HepG2 (cell line): Measurements from ENCODE around the gene B4GALT1. TPM values are rescaled to one million over a fixed set of nuclear protein-coding genes. Genes with fewer than 3 reads are reported as not detected.

Source experiments
- ATF6 ChIP-seq: sonication (generic); formaldehyde crosslinking; conservative IDR thresholded peaks from 2 replicates; pipeline ENCODE4 v1.4.0; 2020; ENCODE audit warnings: missing genetic modification reagents
- KLF9 ChIP-seq: IDR thresholded peaks from 2 replicates; pipeline ENCODE4 v1.6.1; 2016; ENCODE audit warnings: low read depth
- PATZ1 ChIP-seq: sonication (generic); formaldehyde crosslinking; IDR thresholded peaks from 2 replicates; pipeline ENCODE4 v1.4.0; 2020; ENCODE audit warnings: missing genetic modification reagents
- SKIL ChIP-seq: sonication (generic); formaldehyde crosslinking; IDR thresholded peaks from 2 replicates; pipeline ENCODE4 v1.8.0; 2022; ENCODE audit warnings: missing genetic modification reagents, mild to moderate bottlenecking, moderate library complexity, borderline replicate concordance
- TEF ChIP-seq: sonication (generic); formaldehyde crosslinking; IDR thresholded peaks from 2 replicates; pipeline ENCODE4 v1.5.0; 2020; ENCODE audit warnings: missing genetic modification reagents
- ZC3H13 ChIP-seq: sonication (generic); formaldehyde crosslinking; IDR thresholded peaks from 2 replicates; pipeline ENCODE4 v1.8.1; 2023; ENCODE audit warnings: mild to moderate bottlenecking, missing genetic modification reagents, moderate library complexity
- ZNF124 ChIP-seq: sonication (generic); formaldehyde crosslinking; IDR thresholded peaks from 2 replicates; pipeline ENCODE4 v1.4.0; 2020; ENCODE audit warnings: missing genetic modification reagents
- ZNF503 ChIP-seq: sonication (generic); formaldehyde crosslinking; IDR thresholded peaks from 2 replicates; pipeline ENCODE4 v1.4.0; 2020; ENCODE audit warnings: missing genetic modification reagents
- ZNF510 ChIP-seq: sonication (generic); formaldehyde crosslinking; IDR thresholded peaks from 2 replicates; pipeline ENCODE4 v1.4.0; 2020; ENCODE audit warnings: low read depth, mild to moderate bottlenecking, missing genetic modification reagents
- ZNF562 ChIP-seq: sonication (generic); formaldehyde crosslinking; IDR thresholded peaks from 2 replicates; pipeline ENCODE4 v1.8.0; 2022; ENCODE audit warnings: missing genetic modification reagents, borderline replicate concordance
- ZNF704 ChIP-seq: sonication (generic); formaldehyde crosslinking; IDR thresholded peaks from 2 replicates; pipeline ENCODE4 v1.8.1; 2023; ENCODE audit warnings: mild to moderate bottlenecking, inconsistent platforms, moderate library complexity, missing genetic modification reagents, borderline replicate concordance
- ZNF761 ChIP-seq: sonication (generic); formaldehyde crosslinking; conservative IDR thresholded peaks from 2 replicates; pipeline ENCODE4 v1.4.0; 2020; ENCODE audit warnings: mild to moderate bottlenecking, missing genetic modification reagents
- ZNF883 ChIP-seq: sonication (generic); formaldehyde crosslinking; IDR thresholded peaks from 2 replicates; pipeline ENCODE4 v1.5.1; 2020; ENCODE audit warnings: mild to moderate bottlenecking, missing genetic modification reagents; ENCODE audit errors: not compliant biosample characterization
- ZSCAN31 ChIP-seq: sonication (generic); formaldehyde crosslinking; IDR thresholded peaks from 2 replicates; pipeline ENCODE4 v1.5.0; 2020; ENCODE audit warnings: low read depth, mild to moderate bottlenecking, missing genetic modification reagents
- polyA plus RNA-seq, 8 experiments: library from polyadenylated mRNA; depleted of rRNA in 3 of 8; stranded (reverse) in 7 of 8; unstranded in 1 of 8; fragments of >200 nt; fragmentation: Illumina TruSeq in 4 of 8; extraction: Trizol in 4 of 8; gene quantifications; 2 replicates each; pipeline versions ENCODE4 v1.2.1 to v1.2.3, GENCODE V29; 2011 to 2016; ENCODE audit warnings: low read depth in 4 of 8, missing spikeins in 1 of 8, mixed read lengths in 1 of 8; ENCODE audit not compliant: insufficient read depth in 1 of 8
- total RNA-seq, 5 experiments: library from RNA; depleted of rRNA; stranded (reverse); fragments of >200 nt; fragmentation: Illumina TruSeq; extraction: Trizol; gene quantifications; 2 replicates each; pipeline ENCODE4 v1.2.3, GENCODE V29; 2016; ENCODE audit warnings: low read depth in 1 of 5

The B4GALT1 gene
- total and polyA plus RNA-seq, 2 of the 13 experiments (the other 11 are each of a cell fraction or from before 2014, with no cell fraction given): 15.7 to 33.5 TPM

GRCh38 chr9:33166231-33167083, 679 bp downstream of the B4GALT1 start (continued):
- no peak for TF ChIP-seq ATF6 (CRISPR knock-in tag)
- peak; percentile 48; the same call in 1 of the 2 replicates for TF ChIP-seq ZC3H13 (CRISPR knock-in tag)
- TF ChIP-seq KLF9 (CRISPR knock-in tag): 0 out of 2 replicates have a peak, but pooled peaks have one; percentile 6
- no peak for TF ChIP-seq ZNF704 (CRISPR knock-in tag)
- TF ChIP-seq ZSCAN31 (CRISPR knock-in tag): no peak
- 0 out of 2 replicates have a peak, but pooled peaks have one; percentile 31 for TF ChIP-seq TEF (CRISPR knock-in tag)
- TF ChIP-seq ZNF883 (CRISPR knock-in tag): no peak
- no peak for TF ChIP-seq ZNF503 (CRISPR knock-in tag)
- TF ChIP-seq ZNF761 (CRISPR knock-in tag): peak; percentile 52; the same call in 1 of the 2 replicates
- TF ChIP-seq ZNF510 (CRISPR knock-in tag): peak; percentile 32; the same call in 1 of the 2 replicates
- 0 out of 2 replicates have a peak, but pooled peaks have one; percentile 27 for TF ChIP-seq ZNF562 (CRISPR knock-in tag)
- peak; percentile 65 for TF ChIP-seq SKIL
- no peak for TF ChIP-seq ZNF124 (CRISPR knock-in tag)
- TF ChIP-seq PATZ1 (CRISPR knock-in tag): peak; percentile 12
